HG03196 (cell line): ENCODE results near the gene INHBB.

Experiments
- ATAC-seq: cut with Tn5 transposase; IDR thresholded peaks from one replicate; pipeline ENCODE4 v1.9.1; 2021; ENCODE audit not compliant: unreplicated experiment

Gene INHBB

DNA sequence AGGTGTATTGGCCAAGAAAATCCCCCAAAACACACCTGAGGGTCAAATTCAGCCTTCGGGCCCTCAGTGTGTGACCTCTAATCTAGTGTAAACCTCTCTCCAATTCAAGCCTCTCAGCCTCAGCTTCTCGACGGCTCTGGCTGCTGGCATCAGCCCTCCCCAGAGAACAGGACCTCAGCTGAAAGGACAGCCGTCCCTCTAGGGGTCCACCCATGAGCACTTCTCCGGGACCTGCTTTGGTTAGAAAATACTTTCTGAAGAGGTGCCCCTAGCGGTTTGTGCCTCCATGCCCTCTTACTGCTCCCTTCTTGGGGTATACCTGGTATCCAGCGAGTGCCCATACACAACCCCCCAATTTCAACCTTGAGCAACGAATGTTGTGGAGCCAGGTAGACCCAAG, 48.8 kb downstream of the INHBB start:
- ATAC-seq, result no peak

GRCh38 chr2:120395221-120396012, 49.5 kb downstream of the INHBB start:
- ATAC-seq, result no peak

GRCh38 chr2:120396013-120396860, 50.3 kb downstream of the INHBB start:
- no peak for ATAC-seq

GRCh38 chr2:120396861-120397811, 51.2 kb downstream of the INHBB start:
- no peak for ATAC-seq

DNA sequence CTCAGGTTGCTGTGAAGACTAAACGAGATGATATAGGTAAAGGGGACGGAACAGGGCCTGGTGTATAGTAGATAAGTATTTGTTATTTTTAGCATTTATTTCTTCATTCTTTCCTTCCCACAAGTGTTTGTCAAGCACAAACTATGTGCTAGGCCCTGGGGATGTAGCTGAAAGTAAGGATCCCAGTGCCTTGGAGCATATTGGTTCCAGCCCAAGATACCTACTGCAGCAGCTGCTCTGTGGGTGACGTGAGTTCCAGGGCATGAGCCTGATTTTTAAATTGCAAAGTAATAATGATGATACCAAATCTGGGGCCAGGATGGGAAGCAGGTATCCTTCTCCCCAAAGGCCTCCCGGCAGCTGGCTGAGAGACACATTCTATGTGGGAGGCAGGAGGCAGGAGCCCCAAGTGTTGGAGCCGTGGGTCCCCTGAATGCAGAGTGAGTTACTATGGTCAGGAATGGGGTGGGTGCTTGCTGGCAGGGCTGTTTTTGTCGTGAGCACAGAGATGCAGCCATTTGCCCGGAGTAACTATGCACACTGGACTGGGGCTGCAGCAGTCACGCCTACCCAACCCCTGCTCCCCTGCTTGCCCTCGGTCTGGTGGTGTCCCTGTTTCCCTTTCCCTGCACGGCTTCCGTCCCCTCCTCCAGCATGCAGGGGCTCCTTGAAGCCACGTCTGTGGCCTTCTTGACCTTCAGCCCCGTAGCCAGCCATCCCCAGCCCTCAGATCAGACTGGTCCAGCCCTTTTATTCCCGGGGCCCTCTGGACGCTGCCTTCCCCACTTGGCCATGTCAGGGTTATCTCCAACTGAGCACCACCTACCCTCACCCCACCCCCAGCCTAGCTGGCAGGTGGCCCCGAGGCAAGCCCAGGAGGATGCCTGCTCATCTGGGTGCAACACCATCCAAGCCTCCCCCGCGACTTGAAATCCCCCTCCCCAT, 52.4 kb downstream of the INHBB start:
- no peak for ATAC-seq

- ATAC-seq, result no peak
Observed at GRCh38 chr2:120398996-120399888, 53.3 kb downstream of the INHBB start.

DNA sequence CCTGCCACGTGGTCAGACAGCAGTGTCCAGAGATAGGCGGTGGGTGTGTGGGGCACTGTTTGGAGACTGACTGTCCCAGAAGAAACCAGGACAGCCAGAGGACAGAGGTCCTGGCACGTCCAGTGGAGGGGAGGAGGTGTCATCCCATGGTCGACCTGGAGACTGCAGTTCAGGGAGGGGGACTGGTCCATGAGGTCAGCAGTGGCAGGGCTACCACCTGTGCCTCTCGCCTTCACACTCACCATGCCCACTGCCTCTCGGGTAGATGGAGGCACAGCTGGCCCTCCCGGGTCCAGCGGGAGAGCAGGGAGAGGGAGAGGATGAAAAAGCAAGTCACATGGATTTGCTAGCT, 53.9 kb downstream of the INHBB start:
- ATAC-seq, result no peak

DNA sequence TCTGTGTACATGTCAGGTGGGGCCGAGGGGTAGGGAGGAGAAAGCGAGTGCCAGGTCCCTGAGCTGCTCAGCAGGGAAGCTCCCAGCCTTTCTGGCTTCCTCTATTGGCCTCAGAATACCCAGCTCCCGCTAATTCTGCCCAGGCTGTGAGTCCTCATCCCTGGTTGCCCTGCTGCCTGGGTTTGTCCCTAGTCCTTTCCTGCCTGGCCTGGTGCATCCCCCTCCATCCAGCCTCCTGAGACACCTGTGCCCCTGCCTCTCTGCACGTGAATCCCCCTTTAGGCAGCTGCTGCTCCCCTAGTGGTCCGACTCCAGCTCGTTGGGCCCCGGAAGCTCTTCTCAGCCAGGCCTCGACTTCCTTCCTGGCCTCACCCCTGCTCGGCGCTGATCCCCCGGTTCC, 54.6 kb downstream of the INHBB start:
- ATAC-seq, result no peak
